GM18858 (cell line): ENCODE results near the gene MYH9.

ENCODE experiments used
- ATAC-seq: cut with Tn5 transposase; IDR thresholded peaks from one replicate; pipeline ENCODE4 v1.9.1; 2021; ENCODE audit not compliant: unreplicated experiment

The MYH9 gene

GRCh38 chr22:36351921-36352802 is 35.6 kb downstream of the MYH9 start:
- ATAC-seq: no peak

DNA sequence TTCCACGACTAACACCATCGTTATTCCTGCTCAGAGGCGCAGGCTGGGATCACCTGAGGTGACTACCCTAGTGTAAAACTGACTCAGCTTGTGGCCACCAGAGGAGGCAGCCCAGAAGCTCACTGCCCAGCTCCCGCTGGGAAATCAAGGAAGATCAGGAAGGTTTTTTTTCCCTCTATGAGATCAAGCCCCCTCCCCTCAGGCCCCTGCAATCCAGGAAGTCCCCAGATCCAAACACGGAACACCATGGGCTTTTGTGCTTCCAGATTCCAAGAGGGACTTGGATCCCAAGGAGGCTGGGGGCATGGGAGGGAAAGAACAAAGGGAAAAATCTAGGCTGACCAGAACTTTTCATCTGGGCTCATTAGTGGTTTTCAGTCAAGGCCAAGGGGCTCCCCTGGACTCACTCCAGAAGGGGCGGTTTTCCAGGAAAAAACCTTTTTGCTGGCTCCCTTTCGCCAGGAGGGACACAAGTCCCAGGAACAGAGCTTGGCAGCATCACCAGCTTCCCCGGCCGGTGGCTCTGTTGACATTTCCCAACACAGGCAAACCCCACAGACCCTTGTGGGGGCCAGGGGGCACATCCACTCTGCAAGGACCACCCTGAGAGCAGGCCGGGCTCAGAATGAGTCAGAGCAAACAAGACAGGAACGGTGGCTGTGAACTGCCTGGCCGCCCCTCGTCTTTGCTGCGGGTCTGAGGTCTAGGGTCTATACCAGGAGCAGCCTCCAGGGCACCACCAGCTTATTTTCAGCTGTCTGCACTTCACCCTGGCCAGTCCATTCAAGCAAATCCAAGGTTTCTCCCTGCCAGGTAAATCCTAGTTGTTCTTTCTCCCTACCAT is 36.8 kb downstream of the MYH9 start:
- no peak for ATAC-seq

- ATAC-seq: no peak
Measured at GRCh38 chr22:36349726-36350125, 38.0 kb downstream of the MYH9 start.

- ATAC-seq: no peak
Measured at GRCh38 chr22:36348760-36349159, 39.0 kb downstream of the MYH9 start.

DNA sequence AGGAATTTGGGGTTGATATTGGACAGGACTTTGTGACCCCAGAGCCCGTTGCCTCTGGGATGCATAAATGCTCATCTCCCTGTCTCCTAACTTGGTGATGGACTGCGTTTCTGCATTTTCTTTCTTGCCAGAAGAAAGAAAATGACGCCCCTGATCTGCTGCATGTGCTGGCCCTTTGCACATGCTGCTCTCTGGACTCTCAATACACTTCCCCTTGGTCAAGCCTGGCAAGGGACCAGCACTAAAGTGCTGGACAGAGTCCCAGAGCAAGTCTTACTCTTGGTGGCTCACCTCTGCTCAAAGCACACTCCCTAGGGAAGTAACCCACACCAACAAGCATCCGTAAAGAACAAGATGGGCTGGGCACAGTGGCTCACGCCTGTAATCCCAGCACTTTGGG is 40.7 kb downstream of the MYH9 start:
- no peak for ATAC-seq

DNA sequence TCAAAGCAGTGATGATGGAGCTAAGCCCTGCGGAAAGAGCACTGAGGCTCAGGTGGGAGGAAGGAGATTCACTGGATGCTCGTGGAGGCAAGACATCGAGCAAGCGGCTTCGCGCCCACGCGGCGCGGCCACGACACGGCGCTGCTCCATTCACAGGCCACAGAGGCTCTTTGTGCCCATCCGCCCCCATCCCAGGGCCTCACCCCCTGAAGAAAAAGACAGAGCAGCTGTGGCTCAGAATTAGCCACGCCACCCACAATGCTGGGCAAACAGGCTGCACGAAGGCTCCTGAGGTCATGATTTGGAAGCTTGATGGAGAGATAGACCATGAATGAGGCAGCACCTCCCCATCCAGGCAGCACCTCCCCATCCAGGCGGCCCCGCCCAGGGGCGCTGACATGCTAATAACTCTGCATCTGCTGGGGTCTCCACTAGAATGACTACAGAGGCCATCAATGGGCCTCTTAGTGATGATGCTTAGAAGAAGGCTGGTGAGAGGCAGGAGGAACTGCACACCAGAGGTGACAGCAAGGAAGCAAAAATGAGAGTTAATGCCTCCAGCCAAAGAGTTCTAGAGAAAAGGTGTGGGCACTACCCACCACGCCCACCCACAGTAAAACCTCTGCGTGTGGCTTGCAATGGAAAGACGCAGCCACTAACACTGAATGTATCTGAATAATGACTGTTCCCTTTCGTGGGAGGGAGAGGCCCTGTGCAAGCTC is 43.5 kb downstream of the MYH9 start:
- no peak for ATAC-seq

GRCh38 chr22:36343720-36344105 is 44.1 kb downstream of the MYH9 start:
- ATAC-seq: no peak

GRCh38 chr22:36343070-36343719 is 44.6 kb downstream of the MYH9 start:
- no peak for ATAC-seq

- no peak for ATAC-seq
Measured at GRCh38 chr22:36341640-36342041, 46.1 kb downstream of the MYH9 start.

DNA sequence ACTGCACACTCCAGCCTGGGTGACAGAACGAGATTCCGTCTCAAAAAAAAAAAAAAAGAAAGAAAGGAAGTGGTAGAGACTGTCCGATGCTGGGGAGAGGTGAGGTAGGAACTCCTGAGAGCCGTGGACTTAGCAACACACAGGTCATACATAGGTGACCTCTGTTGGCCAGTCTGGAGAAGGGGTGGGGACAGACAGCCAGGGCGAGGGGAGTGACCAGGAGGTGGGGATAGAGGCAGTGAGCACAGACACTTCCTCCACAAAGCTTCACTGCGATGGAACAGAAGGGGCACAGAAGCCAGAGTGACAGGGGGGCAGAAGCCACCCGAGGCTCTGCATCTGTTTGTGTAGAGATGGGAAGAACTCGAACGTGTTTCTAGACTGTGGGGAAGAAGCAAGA is 47.1 kb downstream of the MYH9 start:
- no peak for ATAC-seq

GRCh38 chr22:36339171-36340065 is 48.3 kb downstream of the MYH9 start:
- ATAC-seq: no peak

DNA sequence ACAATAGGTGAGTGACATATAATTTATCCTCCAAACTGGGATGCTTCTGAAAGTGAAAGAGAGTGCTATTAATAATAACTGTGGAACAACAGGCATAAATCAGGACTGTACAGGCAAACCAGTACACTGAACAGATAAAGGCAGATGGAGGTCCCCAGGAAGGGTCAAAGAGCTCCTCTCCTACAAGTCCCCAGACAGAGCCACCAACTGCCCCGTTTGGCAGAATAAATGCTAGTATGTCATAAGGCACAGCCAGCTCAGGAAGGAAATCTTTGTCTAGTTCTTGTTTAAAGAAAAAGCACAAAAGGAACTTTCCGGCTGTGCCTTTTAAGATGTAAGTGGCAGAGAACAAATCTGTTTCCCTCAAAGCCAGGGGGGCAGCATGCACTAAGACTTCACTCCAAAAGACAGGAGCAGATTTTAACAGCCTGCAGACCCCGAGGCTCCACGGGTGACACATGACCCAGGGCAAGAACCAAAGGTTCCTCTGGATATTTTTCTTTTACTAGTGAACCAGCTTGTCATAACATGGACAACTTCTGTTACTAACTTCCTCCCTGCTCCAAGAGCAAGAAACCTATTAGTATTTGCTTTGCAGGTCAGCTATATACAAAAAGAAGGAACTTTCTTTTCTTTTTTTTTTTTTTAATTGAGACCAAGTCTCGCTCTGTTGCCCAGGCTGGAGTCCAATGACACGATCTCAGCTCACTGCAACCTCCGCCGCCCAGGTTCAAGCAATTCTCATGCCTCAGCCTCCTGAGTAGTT is 50.2 kb downstream of the MYH9 start:
- ATAC-seq: no peak

DNA sequence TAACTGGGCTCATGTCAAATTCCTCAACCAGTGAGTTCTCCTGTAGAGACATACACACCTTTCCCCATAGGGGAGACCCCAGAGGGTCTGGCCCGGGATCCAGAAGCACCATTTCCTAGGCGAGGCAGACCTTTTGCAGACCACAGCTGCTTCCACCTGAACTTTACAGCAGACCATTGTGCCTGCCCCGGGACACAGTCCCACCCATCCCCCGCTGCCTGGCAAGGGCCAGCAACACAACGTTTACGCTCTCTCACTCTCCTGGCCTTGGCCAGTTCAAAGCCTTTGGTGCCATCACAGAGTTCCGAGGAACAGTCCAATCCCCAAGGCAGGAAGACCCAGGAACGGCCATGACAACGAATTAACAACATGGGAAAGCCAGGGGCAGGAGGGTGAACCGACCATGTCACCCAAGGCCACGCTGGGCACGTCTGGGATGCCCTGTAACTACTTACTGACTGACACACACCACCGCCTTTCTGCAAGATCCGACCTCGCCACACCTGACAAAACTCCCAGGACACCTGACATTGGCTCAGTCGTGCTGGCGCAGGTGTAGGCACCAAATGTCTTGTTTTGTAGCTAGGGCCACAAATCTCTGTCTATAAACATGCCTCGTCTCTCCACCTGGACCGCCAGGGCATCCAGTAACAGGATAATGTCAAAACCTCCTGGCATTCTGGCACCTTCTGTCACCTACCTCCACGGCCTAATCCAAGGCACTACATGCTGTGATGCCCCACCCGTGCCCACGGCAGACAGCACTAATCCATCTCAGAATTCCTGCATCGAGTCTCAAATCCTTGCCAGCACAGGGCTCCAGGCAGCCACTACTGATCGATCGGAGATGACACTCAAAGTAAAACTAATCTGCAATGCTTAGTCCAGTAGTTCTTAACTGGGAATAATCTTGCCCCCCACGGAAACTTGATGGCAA is 51.3 kb downstream of the MYH9 start:
- ATAC-seq: no peak

DNA sequence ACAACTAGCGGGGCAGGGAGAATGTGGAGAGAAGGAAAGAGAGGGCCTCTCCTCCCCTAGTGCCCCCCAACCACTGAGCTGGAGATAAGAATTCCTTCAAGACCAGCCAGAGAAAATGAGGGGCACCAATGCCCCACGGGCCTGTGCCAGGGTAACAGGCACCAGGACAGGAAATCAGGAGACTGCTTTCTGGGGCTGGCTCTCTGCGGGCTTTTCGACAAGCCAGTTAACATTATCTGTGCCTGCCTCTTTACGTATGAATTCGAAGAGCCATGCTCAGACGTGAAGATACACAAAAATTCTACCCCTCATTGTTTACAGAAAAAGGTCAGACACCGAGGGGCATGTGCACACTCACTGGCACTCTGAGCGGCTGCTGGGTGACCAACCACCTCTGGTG is 52.1 kb downstream of the MYH9 start:
- no peak for ATAC-seq

- no peak for ATAC-seq
Measured at GRCh38 chr22:36334821-36335603, 52.8 kb downstream of the MYH9 start.

GRCh38 chr22:36334081-36334820 is 53.5 kb downstream of the MYH9 start:
- ATAC-seq: no peak

- no peak for ATAC-seq
Measured at GRCh38 chr22:36333644-36334043, 54.1 kb downstream of the MYH9 start.
